Activated CD4-positive, alpha-beta memory T cell treated with anti-CD3 and anti-CD28 coated beads, Interleukin-2, amount 10 ng/mL, durations not matched to agents 7 days and 5 days (primary cell): ENCODE results near the gene NLGN2. TPM values are rescaled to one million over a fixed set of nuclear protein-coding genes. Genes with fewer than 3 reads are reported as not detected.

Experiments used
- CTCF ChIA-PET: fragments of 350-600 bp; sonication (Branson Sonifier 250); formaldehyde crosslinking; loops from one replicate; lab custom pipeline; 2021; ENCODE audit warnings: antibody characterized with exemption, inconsistent platforms; lab: Charles Lee
- POLR2A ChIA-PET: fragments of 350-600 bp; sonication (Branson Sonifier 250); formaldehyde crosslinking; loops from one replicate; lab custom pipeline; 2021; ENCODE audit warnings: antibody characterized with exemption; lab: Charles Lee
- DNase-seq: peaks from one replicate; pipeline ENCODE4 v3.0.0-alpha.2; 2020
- H3K27ac Mint-ChIP-seq: one replicate; pipeline ENCODE4 v1.8.0; 2021; ENCODE audit warnings: mild to moderate bottlenecking, mixed read lengths
- H3K27me3 Mint-ChIP-seq: one replicate; pipeline ENCODE4 v1.8.0; 2021; ENCODE audit warnings: mixed read lengths
- H3K36me3 Mint-ChIP-seq: one replicate; pipeline ENCODE4 v1.8.0; 2021; ENCODE audit warnings: low read depth, mixed read lengths
- H3K4me1 Mint-ChIP-seq: one replicate; pipeline ENCODE4 v1.8.0; 2021; ENCODE audit warnings: mixed read lengths
- H3K4me3 Mint-ChIP-seq: one replicate; pipeline ENCODE4 v1.8.0; 2021; ENCODE audit warnings: mild to moderate bottlenecking, mixed read lengths
- H3K9me3 Mint-ChIP-seq: one replicate; pipeline ENCODE4 v1.8.0; 2021; ENCODE audit warnings: mixed read lengths
- total RNA-seq, 2 experiments: library from RNA; stranded (reverse); gene quantifications; one replicate each; pipeline ENCODE4 v1.2.3, GENCODE V29; 2021

Gene NLGN2
- total RNA-seq, 2 experiments from 2014 or later = 3.2 to 3.7 TPM

- peaks cover 4% of the 10 kb centered on the region for H3K36me3 Mint-ChIP-seq
- H3K9me3 Mint-ChIP-seq = no peaks in the 10 kb centered on the region
- no peak overlapping the region for H3K27ac Mint-ChIP-seq
- CTCF ChIA-PET = interaction anchor here (1.7 kb wide), 1 partner anchor 30 kb away, joined by 4 read pairs; no protein-coding TSS in a partner anchor
- peak overlapping the region; percentile 46 for H3K4me3 Mint-ChIP-seq
- POLR2A ChIA-PET = no interaction called here
- H3K4me1 Mint-ChIP-seq = peaks cover 24% of the 10 kb centered on the region
- no peak for DNase-seq
- H3K27me3 Mint-ChIP-seq = peaks cover 19% of the 10 kb centered on the region
These were observed 1.3 kb upstream of the NLGN2 start for GRCh38 chr17:7406235-7406825.

DNA sequence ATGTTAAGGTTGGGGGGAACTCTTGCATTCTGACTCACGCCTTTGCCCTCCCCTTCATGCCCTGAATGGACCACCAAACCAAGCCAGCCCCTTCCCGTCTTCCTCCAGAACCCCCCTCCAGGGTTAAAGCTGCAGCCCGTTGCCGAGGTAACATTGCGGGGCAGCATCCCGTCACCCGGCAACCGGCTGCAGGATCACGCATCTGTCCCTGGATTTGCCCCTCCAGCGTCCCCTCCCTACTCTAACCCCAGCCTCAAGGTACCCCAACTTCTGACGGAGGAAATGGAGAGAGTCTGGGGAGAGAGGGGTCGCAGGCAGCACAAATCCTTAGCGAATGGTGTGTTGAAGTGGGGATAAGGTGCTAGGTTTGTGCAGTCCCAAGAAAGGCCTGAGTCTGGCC is 563 bp upstream of the NLGN2 start:
- Mint-ChIP-seq H3K4me1 (peaks cover 21% of the 10 kb centered on the region), H3K9me3 (no peaks in the 10 kb centered on the region), H3K4me3 (no peak overlapping the region), H3K27ac (no peak overlapping the region), H3K36me3 (no peaks in the 10 kb centered on the region), H3K27me3 (peaks cover 19% of the 10 kb centered on the region)
- ChIA-PET CTCF (interaction anchor here (1.7 kb wide), 1 partner anchor 30 kb away, joined by 4 read pairs; no protein-coding TSS in a partner anchor), POLR2A (no interaction called here)
- DNase-seq = no peak

DNA sequence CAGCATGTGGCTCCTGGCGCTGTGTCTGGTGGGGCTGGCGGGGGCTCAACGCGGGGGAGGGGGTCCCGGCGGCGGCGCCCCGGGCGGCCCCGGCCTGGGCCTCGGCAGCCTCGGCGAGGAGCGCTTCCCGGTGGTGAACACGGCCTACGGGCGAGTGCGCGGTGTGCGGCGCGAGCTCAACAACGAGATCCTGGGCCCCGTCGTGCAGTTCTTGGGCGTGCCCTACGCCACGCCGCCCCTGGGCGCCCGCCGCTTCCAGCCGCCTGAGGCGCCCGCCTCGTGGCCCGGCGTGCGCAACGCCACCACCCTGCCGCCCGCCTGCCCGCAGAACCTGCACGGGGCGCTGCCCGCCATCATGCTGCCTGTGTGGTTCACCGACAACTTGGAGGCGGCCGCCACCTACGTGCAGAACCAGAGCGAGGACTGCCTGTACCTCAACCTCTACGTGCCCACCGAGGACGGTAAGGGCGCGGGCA is 645 bp downstream of the NLGN2 start:
- peaks cover 15% of the 10 kb centered on the region for H3K4me1 Mint-ChIP-seq
- no peak overlapping the region for H3K4me3 Mint-ChIP-seq
- peaks cover 19% of the 10 kb centered on the region for H3K27me3 Mint-ChIP-seq
- CTCF ChIA-PET = interaction anchor here (0.6 to 1.7 kb wide), 2 partner anchors 26 to 28 kb away, joined by 4 read pairs; no protein-coding TSS in a partner anchor
- POLR2A ChIA-PET = no interaction called here
- DNase-seq = peak; percentile 38
- H3K36me3 Mint-ChIP-seq = no peaks in the 10 kb centered on the region
- H3K27ac Mint-ChIP-seq = no peak overlapping the region
- H3K9me3 Mint-ChIP-seq = no peaks in the 10 kb centered on the region

GRCh38 chr17:7408863-7409262 is 1.2 kb downstream of the NLGN2 start:
- Mint-ChIP-seq H3K27me3 (peaks cover 19% of the 10 kb centered on the region), H3K4me3 (no peak overlapping the region), H3K9me3 (no peaks in the 10 kb centered on the region), H3K4me1 (peaks cover 14% of the 10 kb centered on the region), H3K27ac (no peak overlapping the region), H3K36me3 (no peaks in the 10 kb centered on the region)
- POLR2A ChIA-PET = no interaction called here
- CTCF ChIA-PET = interaction anchor here (0.6 kb wide), 1 partner anchor 27 kb away, joined by 4 read pairs; no protein-coding TSS in a partner anchor
- no peak for DNase-seq

DNA sequence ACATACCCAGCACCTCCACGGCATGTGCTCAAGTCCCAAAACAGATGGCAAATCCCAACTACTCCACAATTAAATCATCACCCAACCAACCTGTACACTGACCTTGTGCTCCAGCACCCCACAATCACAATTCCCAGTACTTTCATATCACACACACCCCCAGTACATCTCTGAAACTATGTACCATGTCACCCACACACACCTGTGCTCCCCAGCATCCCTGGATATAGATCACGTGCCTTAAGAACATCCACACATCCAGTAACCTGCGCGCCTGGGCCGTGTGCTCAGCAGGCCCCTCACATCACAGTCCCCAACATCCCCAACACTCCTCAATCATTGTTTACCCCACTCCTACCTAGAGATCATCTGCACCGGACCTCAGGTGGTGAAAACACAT is 2.1 kb downstream of the NLGN2 start:
- DNase-seq = no peak
- CTCF ChIA-PET = no interaction called here
- H3K4me3 Mint-ChIP-seq = no peak overlapping the region
- no peak overlapping the region for H3K27ac Mint-ChIP-seq
- H3K4me1 Mint-ChIP-seq = peaks cover 14% of the 10 kb centered on the region
- H3K9me3 Mint-ChIP-seq = no peaks in the 10 kb centered on the region
- H3K27me3 Mint-ChIP-seq = peaks cover 19% of the 10 kb centered on the region
- no peaks in the 10 kb centered on the region for H3K36me3 Mint-ChIP-seq
- POLR2A ChIA-PET = interaction anchor here (0.9 kb wide), 1 partner anchor 15 kb away, joined by 4 read pairs; the partner anchor contains the start of gene SPEM2

- peaks cover 10% of the 10 kb centered on the region for H3K4me1 Mint-ChIP-seq
- no peaks in the 10 kb centered on the region for H3K36me3 Mint-ChIP-seq
- no peak for DNase-seq
- peaks cover 14% of the 10 kb centered on the region for H3K27me3 Mint-ChIP-seq
- ChIA-PET CTCF (no interaction called here), POLR2A (interaction anchor here (1.1 kb wide), 1 partner anchor 13 kb away, joined by 3 read pairs; no protein-coding TSS in a partner anchor)
- no peak overlapping the region for H3K27ac Mint-ChIP-seq
- H3K9me3 Mint-ChIP-seq = no peaks in the 10 kb centered on the region
- no peak overlapping the region for H3K4me3 Mint-ChIP-seq
These were observed 3.2 kb downstream of the NLGN2 start for GRCh38 chr17:7410634-7411426.

DNA sequence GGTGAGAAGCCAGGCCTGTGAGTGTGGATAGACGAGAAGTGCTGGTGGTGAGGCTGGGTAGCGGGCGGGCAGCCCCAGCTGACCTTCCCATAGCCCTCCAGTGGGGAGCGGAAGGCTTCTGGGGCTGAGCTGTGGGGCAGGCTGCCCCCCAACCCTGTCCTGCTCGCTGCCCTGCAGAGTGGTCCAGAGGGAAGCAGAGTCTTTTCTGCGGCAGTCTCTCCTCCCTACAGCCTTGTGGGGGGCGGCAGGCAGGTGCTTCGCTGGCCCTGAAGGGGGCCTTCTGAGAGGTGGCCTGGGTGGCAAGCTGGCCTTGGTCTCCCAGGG is 3.7 kb downstream of the NLGN2 start:
- no peak overlapping the region for H3K4me3 Mint-ChIP-seq
- no peaks in the 10 kb centered on the region for H3K36me3 Mint-ChIP-seq
- DNase-seq = no peak
- H3K27ac Mint-ChIP-seq = no peak overlapping the region
- H3K4me1 Mint-ChIP-seq = peaks cover 9% of the 10 kb centered on the region
- POLR2A ChIA-PET = interaction anchor here (1.1 kb wide), 1 partner anchor 13 kb away, joined by 3 read pairs; no protein-coding TSS in a partner anchor
- H3K27me3 Mint-ChIP-seq = peaks cover 9% of the 10 kb centered on the region
- CTCF ChIA-PET = no interaction called here
- no peaks in the 10 kb centered on the region for H3K9me3 Mint-ChIP-seq

DNA sequence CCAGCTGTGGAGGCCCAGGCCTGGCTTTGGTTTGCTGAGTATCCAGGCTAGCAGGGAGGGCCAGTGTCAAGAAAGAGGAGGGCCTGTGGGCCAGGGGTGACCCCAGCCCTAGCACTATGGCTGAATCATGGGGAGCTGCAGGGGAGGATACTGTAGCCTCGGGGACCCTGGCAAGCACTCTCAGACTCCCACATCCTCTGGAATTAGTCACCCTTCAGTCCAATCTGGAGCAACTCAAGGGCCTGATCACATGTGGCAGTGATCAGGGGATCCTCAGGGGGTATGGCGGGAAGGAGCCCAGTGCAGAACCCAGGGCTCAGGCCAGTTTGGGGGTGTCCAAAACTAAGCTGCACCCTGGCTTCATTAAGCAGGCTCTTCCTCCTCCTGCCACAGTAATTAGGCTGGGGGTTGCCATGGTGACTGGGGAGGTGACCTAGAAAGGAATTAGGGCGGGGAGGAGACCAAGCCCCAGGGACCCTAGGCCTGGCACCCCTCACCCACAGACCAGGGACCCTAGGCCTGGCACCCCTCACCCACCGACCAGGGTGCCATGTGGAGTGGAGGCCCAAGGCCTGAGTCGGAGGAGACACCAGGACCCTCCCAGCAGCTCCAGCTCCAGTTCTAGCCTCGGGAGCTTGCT is 5.8 kb downstream of the NLGN2 start:
- H3K9me3 Mint-ChIP-seq = no peaks in the 10 kb centered on the region
- H3K27me3 Mint-ChIP-seq = peaks cover 5% of the 10 kb centered on the region
- H3K36me3 Mint-ChIP-seq = no peaks in the 10 kb centered on the region
- peaks cover 4% of the 10 kb centered on the region for H3K4me1 Mint-ChIP-seq
- ChIA-PET POLR2A (interaction anchor here (0.6 to 0.8 kb wide), 2 partner anchors 9 to 22 kb away, joined by 3 read pairs; partner anchors contain the start of gene TMEM256), CTCF (interaction anchor here (1.0 to 1.2 kb wide), 2 partner anchors 10 to 22 kb away, joined by 3 read pairs; partner anchors contain the start of genes TMEM102 and TMEM256)
- no peak for DNase-seq
- no peak overlapping the region for H3K4me3 Mint-ChIP-seq
- no peak overlapping the region for H3K27ac Mint-ChIP-seq

DNA sequence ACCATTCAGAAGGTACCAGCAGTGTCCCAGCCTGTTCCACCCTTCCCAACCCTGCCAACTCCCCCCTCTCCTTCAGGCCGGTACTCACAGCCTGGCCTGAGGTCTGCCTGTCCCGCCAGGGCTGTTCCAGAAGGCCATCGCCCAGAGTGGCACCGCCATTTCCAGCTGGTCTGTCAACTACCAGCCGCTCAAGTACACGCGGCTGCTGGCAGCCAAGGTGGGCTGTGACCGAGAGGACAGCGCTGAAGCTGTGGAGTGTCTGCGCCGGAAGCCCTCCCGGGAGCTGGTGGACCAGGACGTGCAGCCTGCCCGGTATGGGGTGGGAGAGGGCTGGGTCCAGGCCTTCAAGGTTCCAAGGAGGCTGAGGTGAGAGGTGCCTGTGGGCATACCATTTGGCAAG is 7.2 kb downstream of the NLGN2 start:
- DNase-seq = no peak
- Mint-ChIP-seq H3K36me3 (no peaks in the 10 kb centered on the region), H3K4me1 (no peaks in the 10 kb centered on the region), H3K9me3 (no peaks in the 10 kb centered on the region), H3K4me3 (no peak overlapping the region), H3K27me3 (no peaks in the 10 kb centered on the region), H3K27ac (no peak overlapping the region)
- POLR2A ChIA-PET = no interaction called here
- CTCF ChIA-PET = interaction anchor here (1.8 kb wide), 1 partner anchor 59 kb away, joined by 4 read pairs; no protein-coding TSS in a partner anchor

DNA sequence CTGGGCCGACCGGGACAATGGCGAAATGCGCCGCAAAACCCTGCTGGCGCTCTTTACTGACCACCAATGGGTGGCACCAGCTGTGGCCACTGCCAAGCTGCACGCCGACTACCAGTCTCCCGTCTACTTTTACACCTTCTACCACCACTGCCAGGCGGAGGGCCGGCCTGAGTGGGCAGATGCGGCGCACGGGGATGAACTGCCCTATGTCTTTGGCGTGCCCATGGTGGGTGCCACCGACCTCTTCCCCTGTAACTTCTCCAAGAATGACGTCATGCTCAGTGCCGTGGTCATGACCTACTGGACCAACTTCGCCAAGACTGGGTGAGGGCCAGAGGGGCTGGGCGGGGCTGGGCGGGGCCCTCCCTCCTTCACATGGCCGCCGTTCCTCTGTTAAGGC is 8.1 kb downstream of the NLGN2 start:
- ChIA-PET CTCF (interaction anchor here (1.8 kb wide), 1 partner anchor 60 kb away, joined by 4 read pairs; no protein-coding TSS in a partner anchor), POLR2A (no interaction called here)

GRCh38 chr17:7416323-7416722 is 8.7 kb downstream of the NLGN2 start:
- ChIA-PET POLR2A (no interaction called here), CTCF (interaction anchor here (1.4 kb wide), 1 partner anchor 61 kb away, joined by 3 read pairs; no protein-coding TSS in a partner anchor)
- Mint-ChIP-seq H3K36me3 (no peaks in the 10 kb centered on the region), H3K27ac (no peak overlapping the region), H3K4me1 (no peaks in the 10 kb centered on the region), H3K27me3 (no peaks in the 10 kb centered on the region), H3K9me3 (no peaks in the 10 kb centered on the region), H3K4me3 (no peak overlapping the region)
- DNase-seq = no peak

More for the DNA sequence above, 8.1 kb downstream of the NLGN2 start:
- Mint-ChIP-seq H3K4me1 (no peaks in the 10 kb centered on the region), H3K36me3 (no peaks in the 10 kb centered on the region), H3K27me3 (no peaks in the 10 kb centered on the region), H3K27ac (no peak overlapping the region), H3K4me3 (no peak overlapping the region), H3K9me3 (no peaks in the 10 kb centered on the region)
- DNase-seq = no peak

DNA sequence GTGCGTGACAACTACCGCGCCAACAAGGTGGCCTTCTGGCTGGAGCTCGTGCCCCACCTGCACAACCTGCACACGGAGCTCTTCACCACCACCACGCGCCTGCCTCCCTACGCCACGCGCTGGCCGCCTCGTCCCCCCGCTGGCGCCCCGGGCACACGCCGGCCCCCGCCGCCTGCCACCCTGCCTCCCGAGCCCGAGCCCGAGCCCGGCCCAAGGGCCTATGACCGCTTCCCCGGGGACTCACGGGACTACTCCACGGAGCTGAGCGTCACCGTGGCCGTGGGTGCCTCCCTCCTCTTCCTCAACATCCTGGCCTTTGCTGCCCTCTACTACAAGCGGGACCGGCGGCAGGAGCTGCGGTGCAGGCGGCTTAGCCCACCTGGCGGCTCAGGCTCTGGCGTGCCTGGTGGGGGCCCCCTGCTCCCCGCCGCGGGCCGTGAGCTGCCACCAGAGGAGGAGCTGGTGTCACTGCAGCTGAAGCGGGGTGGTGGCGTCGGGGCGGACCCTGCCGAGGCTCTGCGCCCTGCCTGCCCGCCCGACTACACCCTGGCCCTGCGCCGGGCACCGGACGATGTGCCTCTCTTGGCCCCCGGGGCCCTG is 9.5 kb downstream of the NLGN2 start:
- no peaks in the 10 kb centered on the region for H3K4me1 Mint-ChIP-seq
- H3K4me3 Mint-ChIP-seq = no peak overlapping the region
- H3K27me3 Mint-ChIP-seq = no peaks in the 10 kb centered on the region
- CTCF ChIA-PET = interaction anchor here (1.4 kb wide), 1 partner anchor 62 kb away, joined by 3 read pairs; no protein-coding TSS in a partner anchor
- H3K36me3 Mint-ChIP-seq = no peaks in the 10 kb centered on the region
- POLR2A ChIA-PET = no interaction called here
- no peak for DNase-seq
- H3K27ac Mint-ChIP-seq = no peak overlapping the region
- no peaks in the 10 kb centered on the region for H3K9me3 Mint-ChIP-seq
